GM12878 (cell line): ENCODE results near the gene SALL1. TPM values are rescaled to one million over a fixed set of nuclear protein-coding genes. Genes with fewer than 3 reads are reported as not detected.

Experiments
- ATAC-seq: fragments of 200-7000 bp; cut with Tn5 transposase; 3 replicates; pipeline ENCODE4 v1.9.1; 2020; ENCODE audit warnings: mild to moderate bottlenecking, moderate library complexity
- BruUV-seq: library from RNA; stranded (reverse); fragments of 400-500 nt; replicated peaks from 2 replicates; lab custom pipeline; 2021; lab: Mats Ljungman, UMichigan
- CTCF ChIA-PET: fragments of 300-600 bp; sonication (Branson Sonifier 250); formaldehyde crosslinking; extraction: SDS; loops from one replicate; lab custom pipeline; 2021; ENCODE audit warnings: inconsistent platforms; lab: Yijun Ruan, JAX
- POLR2A ChIA-PET: fragments of 350-600 bp; formaldehyde crosslinking; extraction: SDS; loops from one replicate; lab custom pipeline; 2021; ENCODE audit warnings: inconsistent platforms; lab: Charles Lee
- RAD21 ChIA-PET: fragments of 300-600 bp; sonication (Branson Sonifier 250); formaldehyde crosslinking; loops from one replicate; lab custom pipeline; 2023; ENCODE audit warnings: antibody characterized with exemption; ENCODE audit not compliant: unreplicated experiment; lab: Charles Lee
- SMC1A ChIA-PET: fragments of 300-600 bp; sonication (Branson Sonifier 250); formaldehyde crosslinking; loops from one replicate; lab custom pipeline; 2023; ENCODE audit not compliant: unreplicated experiment, uncharacterized antibody; lab: Charles Lee
- DNase-seq: peaks from one replicate; pipeline ENCODE4 v3.0.0-alpha.2; 2011; ENCODE audit warnings: low read depth, low spot score
- FAIRE-seq: peaks from 3 replicates; lab custom pipeline; 2011; peaks lifted over from hg19 to GRCh38; lab: Jason Lieb, UNC
- H2AFZ ChIP-seq: 2 replicates; pipeline ENCODE4 v1.6.0; 2011; ENCODE audit warnings: low read depth, low read length, control low read depth; ENCODE audit not compliant: control insufficient read depth
- H3K27ac ChIP-seq: 2 replicates; pipeline ENCODE4 v1.5.1; 2011; ENCODE audit warnings: control low read depth; ENCODE audit not compliant: control insufficient read depth, insufficient read depth
- H3K27me3 ChIP-seq, 2 experiments: replicated peaks in 1 of 2; 2 replicates each; pipeline versions ENCODE4 v1.6.0 to v1.6.1; 2011; ENCODE audit warnings: low read length in 1 of 2; ENCODE audit not compliant: control insufficient read depth in 2 of 2, insufficient read depth in 2 of 2
- H3K36me3 ChIP-seq, 2 experiments: 2 replicates each; pipeline ENCODE4 v1.5.1; 2011; ENCODE audit warnings: low read length in 1 of 2; ENCODE audit not compliant: control insufficient read depth in 2 of 2, insufficient read depth in 2 of 2
- H3K4me1 ChIP-seq: 2 replicates; pipeline ENCODE4 v1.6.1; 2011; ENCODE audit warnings: mild to moderate bottlenecking, low read length, moderate library complexity, mixed read lengths; ENCODE audit not compliant: control insufficient read depth, insufficient read depth
- H3K4me2 ChIP-seq: 2 replicates; pipeline ENCODE4 v1.6.0; 2011; ENCODE audit warnings: control low read depth; ENCODE audit not compliant: control insufficient read depth, insufficient read depth
- H3K4me3 ChIP-seq: fragments of 200-600 bp; sonication (generic); 2 replicates; pipeline ENCODE4 v1.5.1; 2016
- H3K79me2 ChIP-seq: 2 replicates; pipeline ENCODE4 v1.6.0; 2011; ENCODE audit warnings: low read length; ENCODE audit not compliant: control insufficient read depth, insufficient read depth
- H3K9ac ChIP-seq: 2 replicates; pipeline ENCODE4 v1.8.0; 2011; ENCODE audit warnings: low read length, control low read depth, mixed read lengths; ENCODE audit not compliant: control insufficient read depth, insufficient read depth
- H3K9me3 ChIP-seq: replicated peaks from 3 replicates; pipeline ENCODE4 v1.5.1; 2011; ENCODE audit warnings: mild to moderate bottlenecking, low read length; ENCODE audit not compliant: control insufficient read depth, insufficient read depth
- H4K20me1 ChIP-seq: 2 replicates; pipeline ENCODE4 v1.6.0; 2011; ENCODE audit not compliant: control insufficient read depth, insufficient read depth
- EGR1 ChIP-seq, 2 experiments: IDR thresholded peaks; 1 replicate in 1 of 2; 2 replicates in 1 of 2; pipeline ENCODE4 v1.6.1; 2011 to 2012; ENCODE audit warnings: low read depth in 2 of 2, low read length in 2 of 2, borderline replicate concordance in 1 of 2, mild to moderate bottlenecking in 1 of 2, moderate library complexity in 1 of 2
- EP300 ChIP-seq, 2 experiments: fragments of 150-350 bp in 1 of 2; IDR thresholded peaks; 2 replicates each; pipeline ENCODE4 v1.6.1; 2011 to 2012; ENCODE audit warnings: low read depth in 2 of 2, low read length in 2 of 2, borderline replicate concordance in 1 of 2, improper control_type of control experiment in 1 of 2, inconsistent platforms in 1 of 2; ENCODE audit not compliant: control insufficient read depth in 1 of 2
- NR2C2 ChIP-seq: IDR thresholded peaks from 2 replicates; pipeline ENCODE4 v1.6.1; 2011; ENCODE audit warnings: borderline replicate concordance, low read depth; ENCODE audit not compliant: control insufficient read depth, insufficient read length
- TCF3 ChIP-seq: IDR thresholded peaks from 2 replicates; pipeline ENCODE4 v1.6.1; 2012; ENCODE audit warnings: low read depth, mild to moderate bottlenecking, low read length, borderline replicate concordance; ENCODE audit not compliant: insufficient read depth
- ZNF384 ChIP-seq: IDR thresholded peaks from 2 replicates; pipeline ENCODE4 v1.6.1; 2012; ENCODE audit warnings: low read depth, mild to moderate bottlenecking, low read length, improper control_type of control experiment, borderline replicate concordance
- WGBS: methylation state at CpG from one replicate; pipeline ENCODE4 v1.1.6; 2016; ENCODE audit warnings: low lambda C conversion rate; ENCODE audit not compliant: insufficient replicate concordance, insufficient coverage; ENCODE audit errors: missing lambda C conversion rate; 5-methylcytosine and 5-hydroxymethylcytosine counted together
- in situ Hi-C: fragments of 300-500 bp; cut with MboI; formaldehyde crosslinking; loops from 9 replicates; pipeline ENCODE4 v1.14.3; 2018; ENCODE audit warnings: mixed read lengths
- intact Hi-C: fragments of 100-400 bp; cut with micrococcal nuclease; formaldehyde crosslinking; loops from one replicate; pipeline ENCODE4 v1.14.2; 2022; ENCODE audit not compliant: unreplicated experiment
- polyA plus RNA-seq, 11 experiments: library from polyadenylated mRNA; depleted of rRNA in 4 of 11; unstranded in 6 of 11; stranded (reverse) in 5 of 11; fragments of >200 nt; fragmentation: Nextera tagmentation in 4 of 11; fragmentation: Illumina TruSeq in 1 of 11; extraction: Ambion mirVana in 4 of 11; extraction: Trizol in 1 of 11; gene quantifications; 1 replicate in 1 of 11; 2 replicates in 10 of 11; pipeline versions ENCODE4 v1.2.1 to v1.2.3, GENCODE V29; 2011 to 2016; ENCODE audit warnings: inconsistent platforms in 2 of 11, missing spikeins in 2 of 11, low read depth in 1 of 11
- total RNA-seq, 4 experiments: library from RNA; depleted of rRNA in 3 of 4; stranded (reverse); fragments of >200 nt in 3 of 4; fragmentation: Illumina TruSeq in 1 of 4; extraction: Trizol in 1 of 4; gene quantifications; 2 replicates each; pipeline versions ENCODE4 v1.2.1 to v1.2.3, GENCODE V29; 2013 to 2021
- TF ChIP-seq, protein P1 (sequence below): fragments of 450-650 bp; formaldehyde crosslinking; IDR thresholded peaks from 2 replicates; pipeline ENCODE4 v1.4.0; 2022; ENCODE audit warnings: mild to moderate bottlenecking, moderate library complexity
- TF ChIP-seq, protein P2 (sequence below): fragments of 450-650 bp; IDR thresholded peaks from 2 replicates; pipeline ENCODE4 v1.6.1; 2014; ENCODE audit warnings: mild to moderate bottlenecking
- TF ChIP-seq, protein P3 (sequence below): fragments of 150-350 bp; IDR thresholded peaks from 2 replicates; pipeline ENCODE4 v1.6.1; 2016; ENCODE audit warnings: low read depth, low read length
- TF ChIP-seq, protein P4 (sequence below): IDR thresholded peaks from 2 replicates; pipeline ENCODE4 v1.6.1; 2012; ENCODE audit warnings: improper control_type of control experiment, low read depth, low read length; ENCODE audit not compliant: insufficient replicate concordance

SALL1 gene
- total and polyA plus RNA-seq, 10 of the 15 experiments (the other 5 are each of a cell fraction or from before 2014, with no cell fraction given): 0.01 to 0.08 (median 0.03) TPM; not detected in 6

DNA sequence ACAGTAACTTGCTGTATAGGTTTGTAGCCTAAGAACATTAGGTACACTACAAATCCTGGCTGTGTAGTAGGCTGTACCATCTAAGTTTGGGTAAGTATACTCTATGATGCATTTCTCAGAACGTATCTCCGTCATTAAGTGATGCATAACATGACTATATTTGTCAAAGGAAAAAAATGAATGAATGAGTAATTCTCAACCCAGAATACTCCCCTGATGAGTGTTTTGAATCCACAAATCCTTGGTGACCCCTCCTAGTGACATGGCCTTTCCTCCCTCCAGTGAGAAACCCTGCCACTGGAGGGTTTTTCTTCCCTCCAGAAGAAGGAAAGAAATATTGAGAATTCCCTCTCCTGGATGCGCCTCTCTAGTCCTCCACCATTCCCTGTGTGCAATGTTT is 24.0 kb upstream of the SALL1 start:
- in situ Hi-C loops (no loop called here), intact Hi-C loops (no loop called here)
- H3K4me3 ChIP-seq: no peak overlapping the region
- no TSS peak for BruUV-seq
- H3K4me2 ChIP-seq: no peak overlapping the region
- no peak for ATAC-seq
- WGBS: 13% methylated on average over 3 of the region's 3 CpGs
- RAD21 ChIA-PET: no interaction called here
- POLR2A ChIA-PET: no interaction called here
- FAIRE-seq: no peak
- H3K9ac ChIP-seq: no peak overlapping the region
- no peaks in the 10 kb centered on the region for H3K79me2 ChIP-seq
- SMC1A ChIA-PET: interaction anchor here (1.8 kb wide), 1 partner anchor 10 kb away, joined by 5 read pairs; no protein-coding TSS in a partner anchor
- H3K4me1 ChIP-seq: no peaks in the 10 kb centered on the region
- H3K9me3 ChIP-seq: no peaks in the 10 kb centered on the region
- no peak overlapping the region for H2AFZ ChIP-seq
- H4K20me1 ChIP-seq: no peaks in the 10 kb centered on the region
- no peaks in the 10 kb centered on the region for H3K27me3 ChIP-seq
- no peaks in the 10 kb centered on the region for H3K36me3 ChIP-seq
- CTCF ChIA-PET: no interaction called here
- no peak overlapping the region for H3K27ac ChIP-seq
- no peak for DNase-seq
- TF ChIP-seq, protein P1, sequence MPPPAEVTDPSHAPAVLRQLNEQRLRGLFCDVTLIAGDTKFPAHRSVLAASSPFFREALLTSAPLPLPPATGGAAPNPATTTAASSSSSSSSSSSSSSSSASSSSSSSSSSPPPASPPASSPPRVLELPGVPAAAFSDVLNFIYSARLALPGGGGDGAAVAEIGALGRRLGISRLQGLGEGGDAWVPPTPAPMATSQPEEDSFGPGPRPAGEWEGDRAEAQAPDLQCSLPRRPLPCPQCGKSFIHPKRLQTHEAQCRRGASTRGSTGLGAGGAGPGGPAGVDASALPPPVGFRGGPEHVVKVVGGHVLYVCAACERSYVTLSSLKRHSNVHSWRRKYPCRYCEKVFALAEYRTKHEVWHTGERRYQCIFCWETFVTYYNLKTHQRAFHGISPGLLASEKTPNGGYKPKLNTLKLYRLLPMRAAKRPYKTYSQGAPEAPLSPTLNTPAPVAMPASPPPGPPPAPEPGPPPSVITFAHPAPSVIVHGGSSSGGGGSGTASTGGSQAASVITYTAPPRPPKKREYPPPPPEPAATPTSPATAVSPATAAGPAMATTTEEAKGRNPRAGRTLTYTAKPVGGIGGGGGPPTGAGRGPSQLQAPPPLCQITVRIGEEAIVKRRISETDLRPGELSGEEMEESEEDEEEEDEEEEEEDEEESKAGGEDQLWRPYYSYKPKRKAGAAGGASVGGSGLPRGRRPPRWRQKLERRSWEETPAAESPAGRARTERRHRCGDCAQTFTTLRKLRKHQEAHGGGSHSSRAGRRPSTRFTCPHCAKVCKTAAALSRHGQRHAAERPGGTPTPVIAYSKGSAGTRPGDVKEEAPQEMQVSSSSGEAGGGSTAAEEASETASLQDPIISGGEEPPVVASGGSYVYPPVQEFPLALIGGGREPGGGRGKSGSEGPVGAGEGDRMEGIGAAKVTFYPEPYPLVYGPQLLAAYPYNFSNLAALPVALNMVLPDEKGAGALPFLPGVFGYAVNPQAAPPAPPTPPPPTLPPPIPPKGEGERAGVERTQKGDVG (CRISPR knock-in tag): no peak
- TF ChIP-seq, protein P2, sequence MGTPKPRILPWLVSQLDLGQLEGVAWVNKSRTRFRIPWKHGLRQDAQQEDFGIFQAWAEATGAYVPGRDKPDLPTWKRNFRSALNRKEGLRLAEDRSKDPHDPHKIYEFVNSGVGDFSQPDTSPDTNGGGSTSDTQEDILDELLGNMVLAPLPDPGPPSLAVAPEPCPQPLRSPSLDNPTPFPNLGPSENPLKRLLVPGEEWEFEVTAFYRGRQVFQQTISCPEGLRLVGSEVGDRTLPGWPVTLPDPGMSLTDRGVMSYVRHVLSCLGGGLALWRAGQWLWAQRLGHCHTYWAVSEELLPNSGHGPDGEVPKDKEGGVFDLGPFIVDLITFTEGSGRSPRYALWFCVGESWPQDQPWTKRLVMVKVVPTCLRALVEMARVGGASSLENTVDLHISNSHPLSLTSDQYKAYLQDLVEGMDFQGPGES: no peak
- no peak for TF ChIP-seq EP300 (IDR thresholded peaks at IDR 0.05; ENCODE audit: borderline replicate concordance in 1 of 2, control insufficient read depth in 1 of 2, low read depth in 2 of 2, low read length in 2 of 2)
- TF ChIP-seq, protein P3, sequence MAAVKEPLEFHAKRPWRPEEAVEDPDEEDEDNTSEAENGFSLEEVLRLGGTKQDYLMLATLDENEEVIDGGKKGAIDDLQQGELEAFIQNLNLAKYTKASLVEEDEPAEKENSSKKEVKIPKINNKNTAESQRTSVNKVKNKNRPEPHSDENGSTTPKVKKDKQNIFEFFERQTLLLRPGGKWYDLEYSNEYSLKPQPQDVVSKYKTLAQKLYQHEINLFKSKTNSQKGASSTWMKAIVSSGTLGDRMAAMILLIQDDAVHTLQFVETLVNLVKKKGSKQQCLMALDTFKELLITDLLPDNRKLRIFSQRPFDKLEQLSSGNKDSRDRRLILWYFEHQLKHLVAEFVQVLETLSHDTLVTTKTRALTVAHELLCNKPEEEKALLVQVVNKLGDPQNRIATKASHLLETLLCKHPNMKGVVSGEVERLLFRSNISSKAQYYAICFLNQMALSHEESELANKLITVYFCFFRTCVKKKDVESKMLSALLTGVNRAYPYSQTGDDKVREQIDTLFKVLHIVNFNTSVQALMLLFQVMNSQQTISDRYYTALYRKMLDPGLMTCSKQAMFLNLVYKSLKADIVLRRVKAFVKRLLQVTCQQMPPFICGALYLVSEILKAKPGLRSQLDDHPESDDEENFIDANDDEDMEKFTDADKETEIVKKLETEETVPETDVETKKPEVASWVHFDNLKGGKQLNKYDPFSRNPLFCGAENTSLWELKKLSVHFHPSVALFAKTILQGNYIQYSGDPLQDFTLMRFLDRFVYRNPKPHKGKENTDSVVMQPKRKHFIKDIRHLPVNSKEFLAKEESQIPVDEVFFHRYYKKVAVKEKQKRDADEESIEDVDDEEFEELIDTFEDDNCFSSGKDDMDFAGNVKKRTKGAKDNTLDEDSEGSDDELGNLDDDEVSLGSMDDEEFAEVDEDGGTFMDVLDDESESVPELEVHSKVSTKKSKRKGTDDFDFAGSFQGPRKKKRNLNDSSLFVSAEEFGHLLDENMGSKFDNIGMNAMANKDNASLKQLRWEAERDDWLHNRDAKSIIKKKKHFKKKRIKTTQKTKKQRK: no peak
- TF ChIP-seq EGR1 (IDR thresholded peaks at IDR 0.05; ENCODE audit: borderline replicate concordance in 1 of 2, low read depth in 2 of 2, low read length in 2 of 2): no peak
- TF ChIP-seq NR2C2: no peak
- TF ChIP-seq, protein P4, sequence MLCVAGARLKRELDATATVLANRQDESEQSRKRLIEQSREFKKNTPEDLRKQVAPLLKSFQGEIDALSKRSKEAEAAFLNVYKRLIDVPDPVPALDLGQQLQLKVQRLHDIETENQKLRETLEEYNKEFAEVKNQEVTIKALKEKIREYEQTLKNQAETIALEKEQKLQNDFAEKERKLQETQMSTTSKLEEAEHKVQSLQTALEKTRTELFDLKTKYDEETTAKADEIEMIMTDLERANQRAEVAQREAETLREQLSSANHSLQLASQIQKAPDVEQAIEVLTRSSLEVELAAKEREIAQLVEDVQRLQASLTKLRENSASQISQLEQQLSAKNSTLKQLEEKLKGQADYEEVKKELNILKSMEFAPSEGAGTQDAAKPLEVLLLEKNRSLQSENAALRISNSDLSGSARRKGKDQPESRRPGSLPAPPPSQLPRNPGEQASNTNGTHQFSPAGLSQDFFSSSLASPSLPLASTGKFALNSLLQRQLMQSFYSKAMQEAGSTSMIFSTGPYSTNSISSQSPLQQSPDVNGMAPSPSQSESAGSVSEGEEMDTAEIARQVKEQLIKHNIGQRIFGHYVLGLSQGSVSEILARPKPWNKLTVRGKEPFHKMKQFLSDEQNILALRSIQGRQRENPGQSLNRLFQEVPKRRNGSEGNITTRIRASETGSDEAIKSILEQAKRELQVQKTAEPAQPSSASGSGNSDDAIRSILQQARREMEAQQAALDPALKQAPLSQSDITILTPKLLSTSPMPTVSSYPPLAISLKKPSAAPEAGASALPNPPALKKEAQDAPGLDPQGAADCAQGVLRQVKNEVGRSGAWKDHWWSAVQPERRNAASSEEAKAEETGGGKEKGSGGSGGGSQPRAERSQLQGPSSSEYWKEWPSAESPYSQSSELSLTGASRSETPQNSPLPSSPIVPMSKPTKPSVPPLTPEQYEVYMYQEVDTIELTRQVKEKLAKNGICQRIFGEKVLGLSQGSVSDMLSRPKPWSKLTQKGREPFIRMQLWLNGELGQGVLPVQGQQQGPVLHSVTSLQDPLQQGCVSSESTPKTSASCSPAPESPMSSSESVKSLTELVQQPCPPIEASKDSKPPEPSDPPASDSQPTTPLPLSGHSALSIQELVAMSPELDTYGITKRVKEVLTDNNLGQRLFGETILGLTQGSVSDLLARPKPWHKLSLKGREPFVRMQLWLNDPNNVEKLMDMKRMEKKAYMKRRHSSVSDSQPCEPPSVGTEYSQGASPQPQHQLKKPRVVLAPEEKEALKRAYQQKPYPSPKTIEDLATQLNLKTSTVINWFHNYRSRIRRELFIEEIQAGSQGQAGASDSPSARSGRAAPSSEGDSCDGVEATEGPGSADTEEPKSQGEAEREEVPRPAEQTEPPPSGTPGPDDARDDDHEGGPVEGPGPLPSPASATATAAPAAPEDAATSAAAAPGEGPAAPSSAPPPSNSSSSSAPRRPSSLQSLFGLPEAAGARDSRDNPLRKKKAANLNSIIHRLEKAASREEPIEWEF: no peak
- TF ChIP-seq ZNF384: no peak
- no peak for TF ChIP-seq TCF3
